HS-27A (cell line): ENCODE measurements around the gene LYG2.
"Not testable (repeated sequence)": the region's sequence is repeated elsewhere in the genome, so short reads cannot be mapped to it uniquely, and the experiment has no call there.

Experiments
- DNase-seq: peaks from one replicate; pipeline ENCODE4 v3.0.0-alpha.2; 2012; ENCODE audit warnings: low read depth, missing footprints

Gene LYG2

GRCh38 chr2:99201959-99202678, 53.3 kb downstream of the LYG2 start:
- DNase-seq = no peak

- DNase-seq = no peak
Measured at GRCh38 chr2:99200076-99200800, 55.2 kb downstream of the LYG2 start.

GRCh38 chr2:99198103-99198841, 57.2 kb downstream of the LYG2 start:
- DNase-seq = no peak

- not testable (repeated sequence) for DNase-seq
Measured at GRCh38 chr2:99192364-99192763, 63.1 kb downstream of the LYG2 start.
